ENCODE measurements around the gene MEF2D. TPM values are rescaled to one million over a fixed set of nuclear protein-coding genes. Genes with fewer than 3 reads are reported as not detected.
A peak's percentile ranks its signal among the peaks of the same experiment; 100 is the strongest.

The MEF2D gene
- total and polyA plus RNA-seq, 10 donors = 7.4 to 103 (median 61.6) TPM

- no peak for DNase-seq
- intact Hi-C loops (cut with DNase I; ENCODE audit: low total_unique reads) = loop anchor here (10.0 kb wide), 1 partner anchor 118 kb away; the partner anchor contains the start of gene GPATCH4
- peaks cover 51 to 100% (median 93%) of the 10 kb centered on the region in 6 donors for H3K4me1 ChIP-seq
- H3K36me3 ChIP-seq = peaks cover 0 to 38% (median 19%) of the 10 kb centered on the region in 6 donors
- H3K27me3 ChIP-seq (replicated peaks in 1 of 7) = no peaks in the 10 kb centered on the region
- TF ChIP-seq POLR2AphosphoS5 (IDR thresholded peaks at IDR 0.05) (peak in 1 of 3 donors; percentile 28), POLR2A (IDR thresholded peaks at IDR 0.05) (no peak)
- H3K9me3 ChIP-seq = no peaks in the 10 kb centered on the region
- peak overlapping the region in 4 of 8 donors; percentile 73 to 100 (median 100) for H3K27ac ChIP-seq
- WGBS, 5 donors = 79 to 88% (median 84%) methylated on average over 3 to 7 of the region's 7 CpGs
- no peak overlapping the region for H3K4me3 ChIP-seq
Observed at GRCh38 chr1:156486421-156487344, 13.9 kb downstream of the MEF2D start.

GRCh38 chr1:156485984-156486383 lies 14.6 kb downstream of the MEF2D start:
- H3K4me3 ChIP-seq = no peak overlapping the region
- 77 to 95% (median 89%) methylated on average over 3 of the region's 3 CpGs for WGBS, 5 donors

GRCh38 chr1:156484480-156485058 lies 16.0 kb downstream of the MEF2D start:
- no peak for DNase-seq
- TF ChIP-seq POLR2AphosphoS5 (IDR thresholded peaks at IDR 0.05) = no peak
- TF ChIP-seq CTCF (IDR thresholded peaks at IDR 0.05 in 8 of 11, conservative IDR thresholded peaks at IDR 0.05 in 3 of 11) = no peak
- TF ChIP-seq POLR2A (IDR thresholded peaks at IDR 0.05) = no peak
- Histone ChIP-seq H3K27ac (peak overlapping the region in 3 of 8 donors; percentile 4 to 80 (median 18)), H3K9me3 (no peaks in the 10 kb centered on the region), H3K4me1 (peaks cover 38 to 100% (median 92%) of the 10 kb centered on the region in 6 donors), H3K4me3 (no peak overlapping the region), H3K36me3 (peaks cover 0 to 59% (median 39%) of the 10 kb centered on the region in 6 donors), H3K27me3 (replicated peaks in 1 of 7) (no peaks in the 10 kb centered on the region)
- intact Hi-C loops (cut with DNase I; ENCODE audit: low total_unique reads) = loop anchor here (10.0 kb wide), 1 partner anchor 120 kb away; the partner anchor contains the start of gene GPATCH4
- WGBS, 5 donors = 92 to 100% (median 95%) methylated on average over 6 of the region's 6 CpGs

More at GRCh38 chr1:156485984-156486383, 14.6 kb downstream of the MEF2D start:
- intact Hi-C loops (cut with DNase I; ENCODE audit: low total_unique reads) = loop anchor here (10.0 kb wide), 1 partner anchor 119 kb away; the partner anchor contains the start of gene GPATCH4
- no peak for DNase-seq
- Histone ChIP-seq H3K27ac (peak overlapping the region in 2 of 8 donors; percentile 100), H3K9me3 (no peaks in the 10 kb centered on the region), H3K27me3 (replicated peaks in 1 of 7) (no peaks in the 10 kb centered on the region), H3K4me1 (peaks cover 50 to 100% (median 93%) of the 10 kb centered on the region in 6 donors), H3K36me3 (peaks cover 0 to 45% (median 26%) of the 10 kb centered on the region in 6 donors)
- TF ChIP-seq CTCF (IDR thresholded peaks at IDR 0.05 in 8 of 11, conservative IDR thresholded peaks at IDR 0.05 in 3 of 11) = no peak
- TF ChIP-seq POLR2AphosphoS5 (IDR thresholded peaks at IDR 0.05) = no peak
- TF ChIP-seq POLR2A (IDR thresholded peaks at IDR 0.05) = no peak

- no peaks in the 10 kb centered on the region for H3K27me3 ChIP-seq (replicated peaks in 1 of 7)
- no peak overlapping the region for H3K4me3 ChIP-seq
- intact Hi-C loops (cut with DNase I; ENCODE audit: low total_unique reads) = loop anchor here (10.0 kb wide), 1 partner anchor 121 kb away; the partner anchor contains the start of gene GPATCH4
- TF ChIP-seq POLR2AphosphoS5 (IDR thresholded peaks at IDR 0.05) = peak in 1 of 3 donors; percentile 19
- TF ChIP-seq POLR2A (IDR thresholded peaks at IDR 0.05) = no peak
- 67 to 100% (median 89%) methylated on average over 1 to 2 of the region's 2 CpGs for WGBS, 5 donors
- peaks cover 0 to 68% (median 50%) of the 10 kb centered on the region in 6 donors for H3K36me3 ChIP-seq
- H3K9me3 ChIP-seq = no peaks in the 10 kb centered on the region
- DNase-seq = no peak
- H3K27ac ChIP-seq = peak overlapping the region in 3 of 8 donors; percentile 2 to 80 (median 15)
- peaks cover 26 to 91% (median 81%) of the 10 kb centered on the region in 6 donors for H3K4me1 ChIP-seq
Observed at GRCh38 chr1:156483397-156483796, 17.2 kb downstream of the MEF2D start.

Measured in spleen (tissue), 11 donors.